Gastrocnemius medialis (tissue), 4 donors: Measurements from ENCODE around the gene NUP205. TPM values are rescaled to one million over a fixed set of nuclear protein-coding genes. Genes with fewer than 3 reads are reported as not detected.

Experiments used
- ATAC-seq, 2 donors: fragments of 150-250 bp; one replicate each; pipeline ENCODE4 v1.9.1; 2016
- DNase-seq, 2 donors: peaks; one replicate each; pipeline ENCODE4 v3.0.0-alpha.2; 2019
- H3K27ac ChIP-seq, 4 donors: fragments of 200-600 bp; sonication (generic); 1 replicate in 1 of 4; 2 replicates in 3 of 4; pipeline ENCODE4 v1.5.1; 2016 to 2018; ENCODE audit warnings: mild to moderate bottlenecking in 2 of 4, moderate library complexity in 1 of 4
- H3K27me3 ChIP-seq, 3 donors: fragments of 200-600 bp; sonication (generic) in 2 of 3; 1 replicate in 1 of 3; 2 replicates in 2 of 3; pipeline versions ENCODE4 v1.5.1 to v1.6.0; 2016 to 2019; ENCODE audit warnings: mild to moderate bottlenecking in 1 of 3, moderate library complexity in 1 of 3
- H3K36me3 ChIP-seq, 2 donors: fragments of 200-600 bp; sonication (generic) in 1 of 2; one replicate each; pipeline ENCODE4 v1.5.1; 2017 to 2018
- H3K4me1 ChIP-seq, 2 donors: fragments of 200-600 bp; sonication (generic) in 1 of 2; one replicate each; pipeline ENCODE4 v1.5.1; 2016 to 2017; ENCODE audit warnings: mild to moderate bottlenecking in 2 of 2
- H3K4me3 ChIP-seq, 4 donors: fragments of 200-600 bp; sonication (generic) in 3 of 4; 1 replicate in 1 of 4; 2 replicates in 3 of 4; pipeline ENCODE4 v1.5.1; 2016 to 2019; ENCODE audit warnings: mild to moderate bottlenecking in 2 of 4
- H3K9me3 ChIP-seq, 3 donors: fragments of 200-600 bp; sonication (generic) in 2 of 3; 1 replicate in 1 of 3; 2 replicates in 2 of 3; pipeline ENCODE4 v1.5.1; 2016 to 2019
- CTCF ChIP-seq, 5 experiments: fragments of 450-650 bp in 3 of 5; fragments of 200-600 bp in 2 of 5; sonication (generic) in 2 of 5; IDR thresholded peaks in 4 of 5; conservative IDR thresholded peaks in 1 of 5; 1 replicate in 4 of 5; 2 replicates in 1 of 5; pipeline ENCODE4 v1.5.1; 2016 to 2019; ENCODE audit warnings: antibody characterized with exemption in 5 of 5, mild to moderate bottlenecking in 3 of 5, moderate library complexity in 3 of 5
- POLR2A ChIP-seq, 2 donors: fragments of 450-650 bp; IDR thresholded peaks; one replicate each; pipeline ENCODE4 v1.6.1; 2017; ENCODE audit warnings: antibody characterized with exemption in 2 of 2, mild to moderate bottlenecking in 2 of 2, moderate library complexity in 2 of 2
- in situ Hi-C, 4 donors: fragments of 200-750 bp; cut with MboI; loops; one replicate each; pipeline versions ENCODE4 v1.15.0 to v1.8.0; 2017; ENCODE audit warnings: low sequenced_read_pairs in 4 of 4
- intact Hi-C: fragments of 100-400 bp; cut with DNase I; formaldehyde crosslinking; loops from one replicate; pipeline ENCODE4 v1.15.1; 2023; ENCODE audit warnings: low total_unique reads
- total RNA-seq, 4 donors: library from RNA; depleted of rRNA; stranded (reverse); fragments of >200 nt; gene quantifications; one replicate each; pipeline versions ENCODE4 v1.1.0 to v1.2.3, GENCODE V29; 2016

NUP205 gene
- total RNA-seq, 4 donors from 2014 or later = 12.7 to 33.5 (median 23.6) TPM

GRCh38 chr7:135647755-135648154, 90.0 kb downstream of the NUP205 start:
- no peak for TF ChIP-seq CTCF (IDR thresholded peaks at IDR 0.05 in 4 of 5, conservative IDR thresholded peaks at IDR 0.05 in 1 of 5)
- TF ChIP-seq POLR2A (IDR thresholded peaks at IDR 0.05) = no peak
- no peaks in the 10 kb centered on the region for H3K27me3 ChIP-seq
- no peaks in the 10 kb centered on the region for H3K4me1 ChIP-seq
- DNase-seq (no peak), ATAC-seq (no peak)
- in situ Hi-C loops = loop anchor here in 3 of 4 donors (10.0 to 25.0 kb wide), 2 partner anchors 360 to 363 kb away; no protein-coding TSS in a partner anchor
- peaks cover 0 to 27% of the 10 kb centered on the region in 2 donors for H3K36me3 ChIP-seq
- H3K27ac ChIP-seq = no peak overlapping the region
- intact Hi-C loops = no loop called here
- no peak overlapping the region for H3K4me3 ChIP-seq
- H3K9me3 ChIP-seq = no peaks in the 10 kb centered on the region

- no peaks in the 10 kb centered on the region for H3K27me3 ChIP-seq
- in situ Hi-C loops = loop anchor here in 3 of 4 donors (10.0 to 25.0 kb wide), 2 partner anchors 361 to 363 kb away; no protein-coding TSS in a partner anchor
- H3K9me3 ChIP-seq = no peaks in the 10 kb centered on the region
- intact Hi-C loops = no loop called here
- TF ChIP-seq POLR2A (IDR thresholded peaks at IDR 0.05) = no peak
- peaks cover 0 to 27% of the 10 kb centered on the region in 2 donors for H3K36me3 ChIP-seq
- H3K27ac ChIP-seq = no peak overlapping the region
- no peaks in the 10 kb centered on the region for H3K4me1 ChIP-seq
- no peak overlapping the region for H3K4me3 ChIP-seq
- DNase-seq (no peak), ATAC-seq (no peak)
Observed at GRCh38 chr7:135648235-135648634, 90.5 kb downstream of the NUP205 start.

- peaks cover 0 to 7% of the 10 kb centered on the region in 2 donors for H3K36me3 ChIP-seq
- ATAC-seq (no peak), DNase-seq (no peak)
- intact Hi-C loops (no loop called here), in situ Hi-C loops (loop anchor here in 2 of 4 donors (10.0 to 25.0 kb wide), 2 partner anchors 354 to 361 kb away; no protein-coding TSS in a partner anchor)
- H3K4me1 ChIP-seq = no peaks in the 10 kb centered on the region
- TF ChIP-seq POLR2A (IDR thresholded peaks at IDR 0.05) (no peak), CTCF (IDR thresholded peaks at IDR 0.05 in 4 of 5, conservative IDR thresholded peaks at IDR 0.05 in 1 of 5) (no peak)
- H3K27me3 ChIP-seq = no peaks in the 10 kb centered on the region
- H3K4me3 ChIP-seq = no peak overlapping the region
- H3K27ac ChIP-seq = no peak overlapping the region
- H3K9me3 ChIP-seq = no peaks in the 10 kb centered on the region
Observed at GRCh38 chr7:135650831-135651573, 93.3 kb downstream of the NUP205 start.

- no peaks in the 10 kb centered on the region for H3K27me3 ChIP-seq
- no peaks in the 10 kb centered on the region for H3K4me1 ChIP-seq
- H3K4me3 ChIP-seq = no peak overlapping the region
- no peaks in the 10 kb centered on the region for H3K9me3 ChIP-seq
- TF ChIP-seq POLR2A (IDR thresholded peaks at IDR 0.05) = no peak
- TF ChIP-seq CTCF (IDR thresholded peaks at IDR 0.05 in 4 of 5, conservative IDR thresholded peaks at IDR 0.05 in 1 of 5) = no peak
- no peak overlapping the region for H3K27ac ChIP-seq
- no peak for ATAC-seq
- H3K36me3 ChIP-seq = no peaks in the 10 kb centered on the region
- in situ Hi-C loops = loop anchor here in 2 of 4 donors (10.0 to 25.0 kb wide), 2 partner anchors 351 to 359 kb away; no protein-coding TSS in a partner anchor
- intact Hi-C loops = no loop called here
- no peak for DNase-seq
Observed at GRCh38 chr7:135653340-135654080, 95.8 kb downstream of the NUP205 start.

- no peak for TF ChIP-seq CTCF (IDR thresholded peaks at IDR 0.05 in 4 of 5, conservative IDR thresholded peaks at IDR 0.05 in 1 of 5)
- TF ChIP-seq POLR2A (IDR thresholded peaks at IDR 0.05) = no peak
- Histone ChIP-seq H3K4me3 (no peak overlapping the region), H3K4me1 (peaks cover 13 to 14% of the 10 kb centered on the region in 2 donors), H3K27me3 (no peaks in the 10 kb centered on the region), H3K9me3 (no peaks in the 10 kb centered on the region), H3K27ac (no peak overlapping the region), H3K36me3 (no peaks in the 10 kb centered on the region)
- intact Hi-C loops = no loop called here
- no peak for DNase-seq
- ATAC-seq = no peak
- in situ Hi-C loops = loop anchor here in 2 of 4 donors (10.0 to 25.0 kb wide), 2 partner anchors 346 to 354 kb away; no protein-coding TSS in a partner anchor
Observed at GRCh38 chr7:135658564-135658963, 100.8 kb downstream of the NUP205 start.
